PFSK-1 (cell line): ENCODE results near the gene SRPK2.

Experiments
- POLR2AphosphoS5 ChIP-seq: IDR thresholded peaks from 2 replicates; pipeline ENCODE4 v1.6.1; 2012; ENCODE audit warnings: low read depth, mild to moderate bottlenecking, control low read depth, low read length, moderate library complexity
- REST ChIP-seq, 2 experiments: IDR thresholded peaks; 2 replicates each; pipeline versions ENCODE4 v1.6.1 to v1.8.0; 2011 to 2012; ENCODE audit warnings: low read depth in 2 of 2, low read length in 2 of 2, control low read depth in 1 of 2, inconsistent platforms in 1 of 2, mild to moderate bottlenecking in 1 of 2, moderate library complexity in 1 of 2; ENCODE audit not compliant: insufficient read depth in 1 of 2
- SIN3A ChIP-seq: IDR thresholded peaks from 2 replicates; pipeline ENCODE4 v1.6.1; 2012; ENCODE audit warnings: mild to moderate bottlenecking, low read length, moderate library complexity, borderline replicate concordance; ENCODE audit not compliant: insufficient read depth
- TAF1 ChIP-seq: IDR thresholded peaks from 2 replicates; pipeline ENCODE4 v1.6.1; 2012; ENCODE audit warnings: low read length, control low read depth, borderline replicate concordance; ENCODE audit not compliant: insufficient read depth

GRCh38 chr7:105389088-105389650 is 448 bp upstream of the SRPK2 start:
- no peak for TF ChIP-seq POLR2AphosphoS5
- no peak for TF ChIP-seq TAF1
- TF ChIP-seq REST (IDR thresholded peaks at IDR 0.05; ENCODE audit: insufficient read depth in 1 of 2, low read depth in 2 of 2, low read length in 2 of 2), result no peak
- TF ChIP-seq SIN3A, result no peak
